GM23338 (cell line): ENCODE data around the gene RHOG.

ENCODE experiments used
- EZH2 ChIP-seq: fragments of 200-600 bp; sonication (generic); IDR thresholded peaks from one replicate; pipeline ENCODE4 v1.8.0; 2017; ENCODE audit warnings: antibody characterized with exemption, mild to moderate bottlenecking, low read depth; ENCODE audit not compliant: unreplicated experiment
- TF ChIP-seq, protein P1 (sequence below), 2 experiments: fragments of 200-600 bp in 1 of 2; sonication (generic) in 1 of 2; conservative IDR thresholded peaks; 2 replicates each; pipeline versions ENCODE4 v1.5.1 to v1.6.1; 2016 to 2017; ENCODE audit warnings: antibody characterized with exemption in 2 of 2, low read depth in 2 of 2, mild to moderate bottlenecking in 2 of 2, moderate library complexity in 1 of 2

DNA sequence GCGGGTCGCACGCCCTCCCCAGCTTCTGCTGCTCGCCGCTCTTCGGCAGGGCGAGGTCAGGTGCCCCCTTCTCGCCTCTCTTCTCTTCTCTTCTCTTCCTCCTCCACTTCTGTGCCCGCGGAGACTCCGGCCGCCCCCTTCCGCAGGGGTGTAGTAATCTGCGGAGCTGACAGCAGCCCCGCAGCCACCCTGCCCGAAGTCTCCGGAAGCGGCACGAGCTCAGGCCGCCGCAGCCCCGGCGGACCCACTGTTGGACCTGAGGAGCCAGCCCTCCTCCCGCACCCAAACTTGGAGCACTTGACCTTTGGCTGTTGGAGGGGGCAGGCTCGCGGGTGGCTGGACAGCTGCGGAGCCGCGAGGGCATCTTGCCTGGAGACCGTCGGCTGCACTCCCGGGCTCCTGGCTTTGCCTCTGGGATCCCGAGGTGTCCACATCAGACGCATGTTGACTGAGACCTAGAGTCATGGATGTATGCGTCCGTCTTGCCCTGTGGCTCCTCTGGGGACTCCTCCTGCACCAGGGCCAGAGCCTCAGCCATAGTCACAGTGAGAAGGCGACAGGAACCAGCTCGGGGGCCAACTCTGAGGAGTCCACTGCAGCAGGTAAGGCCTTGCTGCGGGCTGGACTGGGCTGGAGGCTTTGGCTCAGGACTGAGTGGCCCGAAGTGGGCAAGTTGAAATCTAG, 15.2 kb upstream of the RHOG start:
- TF ChIP-seq, protein P1, sequence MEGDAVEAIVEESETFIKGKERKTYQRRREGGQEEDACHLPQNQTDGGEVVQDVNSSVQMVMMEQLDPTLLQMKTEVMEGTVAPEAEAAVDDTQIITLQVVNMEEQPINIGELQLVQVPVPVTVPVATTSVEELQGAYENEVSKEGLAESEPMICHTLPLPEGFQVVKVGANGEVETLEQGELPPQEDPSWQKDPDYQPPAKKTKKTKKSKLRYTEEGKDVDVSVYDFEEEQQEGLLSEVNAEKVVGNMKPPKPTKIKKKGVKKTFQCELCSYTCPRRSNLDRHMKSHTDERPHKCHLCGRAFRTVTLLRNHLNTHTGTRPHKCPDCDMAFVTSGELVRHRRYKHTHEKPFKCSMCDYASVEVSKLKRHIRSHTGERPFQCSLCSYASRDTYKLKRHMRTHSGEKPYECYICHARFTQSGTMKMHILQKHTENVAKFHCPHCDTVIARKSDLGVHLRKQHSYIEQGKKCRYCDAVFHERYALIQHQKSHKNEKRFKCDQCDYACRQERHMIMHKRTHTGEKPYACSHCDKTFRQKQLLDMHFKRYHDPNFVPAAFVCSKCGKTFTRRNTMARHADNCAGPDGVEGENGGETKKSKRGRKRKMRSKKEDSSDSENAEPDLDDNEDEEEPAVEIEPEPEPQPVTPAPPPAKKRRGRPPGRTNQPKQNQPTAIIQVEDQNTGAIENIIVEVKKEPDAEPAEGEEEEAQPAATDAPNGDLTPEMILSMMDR (conservative IDR thresholded peaks at IDR 0.05; ENCODE audit: low read depth in 2 of 2), result no peak
- no peak for TF ChIP-seq EZH2
